Measurements from ENCODE around the gene FGF12.
A peak's percentile ranks its signal among the peaks of the same experiment; 100 is the strongest.

Gene FGF12

DNA sequence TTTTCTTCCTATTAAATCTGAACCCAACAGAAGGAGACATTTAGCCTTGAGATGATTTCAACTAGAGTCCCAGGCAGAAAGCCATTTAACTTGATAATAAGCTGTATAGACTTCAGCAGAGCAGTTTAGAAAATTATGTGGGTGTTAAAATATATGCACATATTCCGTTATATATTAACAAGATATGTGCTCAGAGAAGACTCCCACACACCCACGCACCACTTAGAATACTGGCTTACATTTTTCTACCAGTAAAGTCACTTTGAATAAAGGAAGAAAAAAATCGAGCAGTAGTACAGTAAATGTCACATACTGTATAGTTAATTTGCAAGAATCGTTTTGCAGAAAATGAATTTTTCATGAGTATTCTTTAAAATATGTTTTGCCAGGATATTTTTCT lies 599.3 kb downstream of the FGF12 start:
- H3K36me3 ChIP-seq (ENCODE audit: low read length): no peaks in the 10 kb centered on the region
- TF ChIP-seq, protein P1, sequence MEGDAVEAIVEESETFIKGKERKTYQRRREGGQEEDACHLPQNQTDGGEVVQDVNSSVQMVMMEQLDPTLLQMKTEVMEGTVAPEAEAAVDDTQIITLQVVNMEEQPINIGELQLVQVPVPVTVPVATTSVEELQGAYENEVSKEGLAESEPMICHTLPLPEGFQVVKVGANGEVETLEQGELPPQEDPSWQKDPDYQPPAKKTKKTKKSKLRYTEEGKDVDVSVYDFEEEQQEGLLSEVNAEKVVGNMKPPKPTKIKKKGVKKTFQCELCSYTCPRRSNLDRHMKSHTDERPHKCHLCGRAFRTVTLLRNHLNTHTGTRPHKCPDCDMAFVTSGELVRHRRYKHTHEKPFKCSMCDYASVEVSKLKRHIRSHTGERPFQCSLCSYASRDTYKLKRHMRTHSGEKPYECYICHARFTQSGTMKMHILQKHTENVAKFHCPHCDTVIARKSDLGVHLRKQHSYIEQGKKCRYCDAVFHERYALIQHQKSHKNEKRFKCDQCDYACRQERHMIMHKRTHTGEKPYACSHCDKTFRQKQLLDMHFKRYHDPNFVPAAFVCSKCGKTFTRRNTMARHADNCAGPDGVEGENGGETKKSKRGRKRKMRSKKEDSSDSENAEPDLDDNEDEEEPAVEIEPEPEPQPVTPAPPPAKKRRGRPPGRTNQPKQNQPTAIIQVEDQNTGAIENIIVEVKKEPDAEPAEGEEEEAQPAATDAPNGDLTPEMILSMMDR (IDR thresholded peaks at IDR 0.05; ENCODE audit: insufficient read depth, low read length, poor library complexity, severe bottlenecking): no peak
- no peak for TF ChIP-seq EZH2phosphoT487 (conservative IDR thresholded peaks at IDR 0.05; ENCODE audit: low read length)
- peak overlapping the region; percentile 99 for H3K27ac ChIP-seq (ENCODE audit: low read depth, low read length)
- peak overlapping the region; percentile 14 for H3K4me3 ChIP-seq (ENCODE audit: insufficient read depth, low read length, poor library complexity, severe bottlenecking)
- peak overlapping the region; percentile 91 for H3K4me2 ChIP-seq (ENCODE audit: low read depth, low read length, poor library complexity, severe bottlenecking)
- no peaks in the 10 kb centered on the region for H3K27me3 ChIP-seq (ENCODE audit: low read length)
- peaks cover 60% of the 10 kb centered on the region for H3F3A ChIP-seq (ENCODE audit: insufficient read depth)
- peak overlapping the region; percentile 51 for H3K9ac ChIP-seq (ENCODE audit: low read length)
- H3K9me2 ChIP-seq (replicated peaks; ENCODE audit: insufficient read depth, low read length): no peaks in the 10 kb centered on the region
- H3K9me3 ChIP-seq (ENCODE audit: insufficient read depth, low read length): no peaks in the 10 kb centered on the region
- H2AFZ ChIP-seq (ENCODE audit: low read depth, low read length, severe bottlenecking): peak overlapping the region; percentile 67
- no peaks in the 10 kb centered on the region for H3K79me2 ChIP-seq (ENCODE audit: insufficient read depth, low read length)
- no peaks in the 10 kb centered on the region for H4K20me1 ChIP-seq (ENCODE audit: low read depth, low read length)

DNA sequence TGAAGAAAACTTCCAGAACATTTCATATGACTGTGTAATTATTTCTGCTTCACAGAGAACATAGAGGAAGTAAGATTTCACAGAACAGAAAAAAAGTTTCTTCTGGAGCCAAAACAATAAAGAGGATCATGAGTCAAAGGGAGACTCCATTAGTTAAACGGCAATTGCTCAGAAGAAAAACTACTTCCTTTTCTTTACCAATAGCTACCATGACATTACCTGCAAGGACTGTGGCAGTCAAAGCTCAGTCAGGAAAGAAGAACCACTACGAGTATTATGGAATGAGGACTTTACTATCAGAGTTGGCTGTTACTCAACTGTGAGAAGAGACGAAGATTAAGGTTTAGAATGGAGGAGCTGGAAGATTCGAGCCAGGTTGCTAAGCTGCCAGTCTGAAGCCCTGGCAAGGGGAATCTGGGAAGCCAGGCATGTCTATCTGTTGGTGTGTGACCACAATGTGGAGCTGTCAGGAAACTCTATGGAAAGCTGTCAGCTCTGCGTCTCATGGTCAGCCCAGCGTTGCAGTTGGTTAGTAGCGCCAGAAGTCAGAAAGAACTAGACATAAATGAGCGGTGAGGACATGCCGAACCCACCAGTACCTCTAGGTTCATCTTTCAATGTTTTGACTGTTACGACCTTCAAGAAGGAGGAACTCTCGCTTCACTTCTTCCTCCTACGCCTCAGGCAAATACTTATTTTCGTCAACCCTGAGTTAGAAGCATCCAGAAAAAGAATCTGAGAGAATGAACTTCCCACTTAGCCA lies 604.3 kb downstream of the FGF12 start:
- Histone ChIP-seq H3K9me2 (replicated peaks; ENCODE audit: insufficient read depth, low read length) (no peaks in the 10 kb centered on the region), H3K27me3 (ENCODE audit: low read length) (no peaks in the 10 kb centered on the region), H4K20me1 (ENCODE audit: low read depth, low read length) (no peaks in the 10 kb centered on the region), H3K4me3 (ENCODE audit: insufficient read depth, low read length, poor library complexity, severe bottlenecking) (peak overlapping the region; percentile 14), H3K36me3 (ENCODE audit: low read length) (no peaks in the 10 kb centered on the region), H3K9me3 (ENCODE audit: insufficient read depth, low read length) (no peaks in the 10 kb centered on the region), H3K9ac (ENCODE audit: low read length) (peak overlapping the region; percentile 5; the same call in 1 of the 2 replicates), H3K27ac (ENCODE audit: low read depth, low read length) (peak overlapping the region; percentile 3; the same call in 1 of the 2 replicates), H2AFZ (ENCODE audit: low read depth, low read length, severe bottlenecking) (peak overlapping the region; percentile 36), H3K4me2 (ENCODE audit: low read depth, low read length, poor library complexity, severe bottlenecking) (peak overlapping the region; percentile 42), H3K79me2 (ENCODE audit: insufficient read depth, low read length) (no peaks in the 10 kb centered on the region), H3F3A (ENCODE audit: insufficient read depth) (peaks cover 33% of the 10 kb centered on the region; the same call in 1 of the 2 replicates)
- TF ChIP-seq EZH2phosphoT487 (conservative IDR thresholded peaks at IDR 0.05; ENCODE audit: low read length): no peak
- TF ChIP-seq, protein P1 (IDR thresholded peaks at IDR 0.05; ENCODE audit: insufficient read depth, low read length, poor library complexity, severe bottlenecking): no peak

DNA sequence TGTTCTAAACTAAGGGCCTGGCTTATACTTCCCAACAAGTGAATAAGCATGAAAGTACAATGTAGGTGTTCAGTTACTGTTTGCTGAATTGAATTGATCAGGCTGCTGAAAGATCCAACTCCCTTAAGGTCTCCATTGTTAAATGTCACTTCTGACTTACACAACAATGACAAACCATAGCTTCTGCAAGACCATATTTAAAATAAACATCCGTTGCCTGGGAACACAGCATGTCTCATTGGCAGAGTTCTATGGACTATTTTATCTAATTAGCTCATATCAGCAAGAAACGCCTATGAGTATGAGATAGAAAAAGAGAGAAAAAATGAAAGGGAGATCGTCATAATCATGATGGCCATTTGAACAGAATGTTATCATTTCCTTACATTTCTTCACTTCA lies 605.4 kb downstream of the FGF12 start:
- Histone ChIP-seq H3K27ac (ENCODE audit: low read depth, low read length) (no peak overlapping the region), H3K27me3 (ENCODE audit: low read length) (no peaks in the 10 kb centered on the region), H3K9me3 (ENCODE audit: insufficient read depth, low read length) (no peaks in the 10 kb centered on the region), H3K9me2 (replicated peaks; ENCODE audit: insufficient read depth, low read length) (no peaks in the 10 kb centered on the region), H2AFZ (ENCODE audit: low read depth, low read length, severe bottlenecking) (no peak overlapping the region), H3K79me2 (ENCODE audit: insufficient read depth, low read length) (no peaks in the 10 kb centered on the region), H3K4me3 (ENCODE audit: insufficient read depth, low read length, poor library complexity, severe bottlenecking) (no peak overlapping the region), H3K9ac (ENCODE audit: low read length) (no peak overlapping the region), H3K36me3 (ENCODE audit: low read length) (no peaks in the 10 kb centered on the region), H3K4me2 (ENCODE audit: low read depth, low read length, poor library complexity, severe bottlenecking) (no peak overlapping the region), H3F3A (ENCODE audit: insufficient read depth) (peaks cover 22% of the 10 kb centered on the region; the same call in 1 of the 2 replicates), H4K20me1 (ENCODE audit: low read depth, low read length) (no peaks in the 10 kb centered on the region)
- TF ChIP-seq EZH2phosphoT487 (conservative IDR thresholded peaks at IDR 0.05; ENCODE audit: low read length): no peak
- TF ChIP-seq, protein P1 (IDR thresholded peaks at IDR 0.05; ENCODE audit: insufficient read depth, low read length, poor library complexity, severe bottlenecking): no peak

Measured in SU-DHL-6 (cell line).